Activated T-cell treated with anti-CD3 and anti-CD28 coated beads for 1 hour (primary cell): ENCODE data around the gene OR2C3.
"Not testable (repeated sequence)": the region's sequence is repeated elsewhere in the genome, so short reads cannot be mapped to it uniquely, and the experiment has no call there.

Experiments
- DNase-seq: peaks from one replicate; pipeline ENCODE4 v3.0.0-alpha.2; 2020; ENCODE audit warnings: low read depth

OR2C3 gene

DNA sequence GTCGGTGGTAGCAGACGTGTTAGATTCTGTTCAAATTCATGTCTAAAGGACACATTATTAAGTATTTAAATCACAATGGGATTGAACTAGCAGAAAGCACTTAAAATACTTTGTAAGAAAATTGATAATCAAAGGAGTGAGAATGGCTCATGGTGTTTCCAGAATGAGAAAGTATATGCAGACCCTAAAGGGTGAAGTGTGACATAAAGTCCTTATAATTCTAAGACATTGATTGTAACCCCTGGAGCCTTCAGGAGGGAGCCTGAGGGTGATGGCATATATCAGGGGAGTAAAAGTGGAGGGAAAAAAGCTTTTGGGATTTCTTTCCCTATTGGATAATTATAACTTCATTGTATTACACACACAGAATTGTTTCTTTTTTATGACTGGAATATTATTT is at the start of gene OR2C3:
Gene OR2C3 (minus strand): TSS at position 101 of the 400 bp plus-strand sequence. CDS start 3,929 bp downstream, outside the sequence.
- DNase-seq: no peak

DNA sequence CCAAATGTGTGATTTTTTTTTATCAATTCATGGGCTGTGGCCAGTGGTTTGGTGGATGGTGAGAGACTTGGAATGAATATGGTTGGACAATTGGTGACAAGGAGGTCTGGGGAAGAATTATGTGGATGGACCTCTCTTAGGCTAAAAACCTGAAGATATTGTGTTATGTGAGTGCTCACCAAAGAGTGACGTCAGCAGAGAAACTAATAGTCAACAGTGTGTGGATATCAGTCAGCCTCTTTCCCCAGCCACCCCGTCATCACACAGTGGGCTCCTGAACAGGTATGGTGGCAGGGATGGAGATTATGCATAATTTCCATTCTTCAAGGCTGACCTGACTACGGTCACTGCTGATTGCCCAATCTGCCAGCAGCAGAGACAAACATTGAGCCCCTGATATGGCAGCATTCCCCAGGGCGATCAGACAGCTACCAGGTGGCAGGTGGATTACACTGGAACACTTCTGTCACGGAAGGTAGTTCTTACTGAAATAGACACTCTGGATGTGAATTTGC is 42.8 kb upstream of the OR2C3 start:
- DNase-seq: no peak

DNA sequence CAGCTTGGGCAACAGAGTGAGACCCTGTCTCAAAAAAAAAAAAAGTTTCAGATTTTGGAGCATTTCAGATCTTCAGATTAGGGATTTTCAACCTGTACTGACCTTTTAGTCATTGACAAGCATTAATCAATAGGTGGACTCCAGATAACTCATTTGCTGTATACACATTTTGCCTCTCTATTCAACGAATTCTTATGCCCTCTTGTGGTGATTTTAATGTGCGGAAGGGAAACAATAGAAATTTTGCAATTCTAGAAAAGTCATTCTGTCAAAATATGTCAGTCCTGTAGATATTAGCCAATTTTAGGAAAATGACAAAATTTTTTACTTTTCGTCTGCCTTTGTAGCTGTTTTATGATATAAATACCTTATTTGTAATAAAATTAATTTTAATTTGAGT is 40.3 kb upstream of the OR2C3 start:
- DNase-seq: no peak

DNA sequence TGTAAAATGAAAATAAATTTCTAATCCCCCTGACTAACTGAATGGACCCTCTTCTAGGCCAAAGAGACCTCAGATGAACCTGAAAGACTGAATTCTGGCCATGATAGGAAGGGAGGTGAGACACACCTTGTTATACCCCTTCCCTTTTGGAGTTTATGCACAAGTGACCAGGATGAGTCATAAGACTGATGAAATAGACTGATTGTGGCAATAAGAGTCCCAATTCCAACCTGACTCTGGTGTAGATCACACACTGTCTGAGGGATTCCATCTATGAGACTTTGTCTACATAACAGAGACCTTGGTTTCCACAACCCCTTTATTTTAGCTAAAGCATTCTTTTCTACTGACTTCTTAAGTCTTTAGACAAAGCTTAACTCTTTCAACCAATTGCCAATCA is 38.4 kb upstream of the OR2C3 start:
- DNase-seq: no peak

DNA sequence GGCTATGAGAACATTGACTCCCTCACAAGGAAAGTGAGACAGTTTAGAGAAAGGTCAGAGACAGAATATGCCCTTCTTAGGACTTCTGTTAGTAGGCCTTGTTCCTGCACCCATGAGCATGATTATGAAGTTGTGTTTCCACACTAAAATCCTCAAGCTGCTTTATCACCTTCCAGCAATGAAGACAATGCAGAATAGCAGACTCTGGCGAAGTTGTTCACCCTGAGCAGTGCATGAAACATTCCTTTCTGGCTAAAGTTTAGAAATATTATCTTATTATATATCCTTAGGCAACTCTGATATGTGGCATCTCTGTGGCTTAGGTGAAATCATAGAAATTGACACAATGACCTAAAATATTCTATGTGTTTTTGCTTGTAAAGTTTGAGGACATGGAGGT is 38.0 kb upstream of the OR2C3 start:
- DNase-seq: no peak

DNA sequence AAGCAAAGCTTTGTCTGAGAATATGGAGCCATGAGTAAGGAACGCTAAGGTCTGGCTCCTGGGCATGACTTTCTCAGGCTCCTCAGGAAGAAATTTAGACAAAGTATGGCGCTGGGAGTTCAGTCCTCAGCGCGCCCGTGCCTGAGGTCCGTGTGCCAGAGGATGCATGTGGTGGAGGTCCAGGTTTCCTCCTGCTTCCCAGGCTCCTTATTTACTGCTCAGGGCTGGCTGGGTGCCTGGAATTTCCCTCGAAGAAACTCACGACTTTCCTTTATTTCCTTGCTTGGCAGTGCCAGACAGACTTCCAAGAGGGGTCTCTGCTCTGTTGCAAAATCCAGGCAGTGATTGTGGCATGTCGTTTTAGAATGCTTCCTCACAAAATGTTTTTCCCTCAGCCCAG is 26.0 kb upstream of the OR2C3 start:
- DNase-seq: no peak

DNA sequence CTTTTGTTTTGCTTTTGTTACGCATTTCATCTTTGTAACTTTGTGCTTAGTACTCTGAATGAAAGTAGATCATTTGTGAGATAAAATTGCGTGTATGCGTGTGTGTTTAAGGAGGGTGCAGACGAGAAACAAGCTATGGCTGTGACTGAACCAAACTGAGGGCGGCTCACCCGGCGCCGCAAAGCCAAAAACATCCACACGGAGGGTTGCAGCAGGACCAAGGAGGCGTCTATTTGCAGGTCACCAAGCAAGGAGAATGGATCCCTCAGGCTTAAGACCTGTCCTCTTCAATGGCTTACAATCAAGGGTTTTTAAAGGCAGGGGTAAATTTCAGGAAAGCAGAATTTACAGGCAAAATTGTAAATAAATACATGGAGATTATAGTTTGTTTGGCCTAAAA is 25.5 kb upstream of the OR2C3 start:
- no peak for DNase-seq

DNA sequence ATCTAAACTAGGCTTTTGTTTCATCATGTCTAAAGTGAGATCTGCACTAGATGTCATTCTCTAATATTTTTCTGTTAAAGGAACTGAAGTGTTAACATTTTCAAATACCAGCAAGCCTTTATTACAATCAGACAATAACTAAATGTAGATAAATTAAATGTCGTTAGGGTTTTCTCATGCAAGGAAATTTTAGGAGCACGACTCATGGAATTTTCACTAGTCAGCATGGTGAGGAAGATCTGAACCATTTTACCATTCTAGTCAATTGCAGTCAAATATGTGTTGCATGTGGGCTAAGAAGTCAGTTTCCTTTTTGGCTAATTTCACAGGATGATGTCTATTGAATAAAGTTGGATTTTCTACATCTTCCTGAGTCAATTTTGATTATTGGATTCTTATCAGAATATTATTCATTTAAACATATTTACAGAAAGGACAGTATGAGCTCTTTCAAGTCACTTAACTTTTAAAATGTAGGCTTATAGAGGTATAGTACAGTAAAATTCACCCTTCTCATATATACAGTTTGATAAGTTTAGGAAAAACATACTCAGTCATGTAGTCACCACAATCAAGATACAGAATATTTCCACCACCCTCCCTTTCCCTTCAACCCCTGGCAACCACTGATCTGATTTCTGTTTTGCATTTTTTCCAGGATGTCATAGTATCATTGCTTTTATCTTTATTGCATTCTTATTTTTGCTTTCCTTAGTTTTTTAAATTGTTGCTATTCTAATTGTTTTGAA is 21.9 kb upstream of the OR2C3 start:
- DNase-seq: no peak

DNA sequence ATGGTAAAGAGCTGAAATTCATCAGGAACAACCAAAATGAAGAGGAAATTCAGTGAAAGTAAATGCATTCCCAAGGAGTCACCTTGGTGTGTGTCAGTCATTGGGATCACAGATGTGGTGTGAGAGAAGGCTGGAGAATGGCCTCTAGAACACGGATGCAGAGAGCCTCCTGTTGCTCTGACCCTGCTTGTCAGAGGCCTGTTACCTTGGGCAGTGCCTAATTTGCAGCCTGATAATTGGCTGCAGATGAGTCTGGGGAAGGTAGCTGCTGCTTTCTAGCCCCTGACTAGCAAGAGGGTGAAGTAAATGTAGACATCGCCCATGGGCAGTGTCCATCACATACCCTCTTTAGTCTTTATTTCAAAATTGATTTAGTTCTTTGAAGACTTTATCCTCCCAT is 16.0 kb upstream of the OR2C3 start:
- no peak for DNase-seq

DNA sequence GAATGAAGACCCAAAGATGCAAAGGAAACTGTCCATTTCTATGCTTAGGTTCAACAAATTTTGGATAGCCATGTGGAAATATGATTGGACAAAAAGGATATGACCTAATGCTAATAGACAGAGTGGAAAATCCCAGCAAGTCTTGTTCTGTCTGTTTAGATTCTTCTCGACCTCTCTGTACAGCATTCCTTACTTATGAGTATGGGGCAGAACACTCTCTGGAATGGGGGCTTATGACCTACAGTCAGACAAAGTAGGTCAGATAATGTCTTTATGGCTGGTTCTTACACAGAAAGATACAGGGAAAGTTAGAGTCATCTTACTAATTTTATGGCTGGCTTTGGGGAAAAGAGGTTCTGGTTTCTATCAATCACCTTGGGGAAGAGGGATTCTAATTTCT is 15.5 kb upstream of the OR2C3 start:
- DNase-seq: no peak

DNA sequence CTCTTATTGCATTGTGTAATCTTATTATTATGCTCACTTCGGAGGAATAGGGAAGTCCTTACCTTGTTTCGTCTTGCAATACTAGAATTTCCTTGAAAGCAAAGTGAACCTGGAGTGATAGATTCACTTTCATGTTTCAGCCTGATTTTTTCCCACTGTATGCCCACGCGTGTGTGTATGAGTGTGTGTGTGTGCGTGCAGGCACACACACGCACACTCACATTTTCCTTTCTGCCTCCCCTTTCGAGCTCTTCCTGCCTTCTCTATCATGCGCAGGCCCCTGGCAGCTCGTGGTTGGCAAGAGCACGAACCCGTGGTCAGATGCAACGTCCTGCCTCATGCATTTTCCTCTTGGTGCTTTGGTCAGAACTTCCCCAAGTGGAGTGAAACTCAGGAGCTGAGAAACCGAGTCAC is 12.5 kb upstream of the OR2C3 start, which contains the start of gene GCSAML:
Gene GCSAML (plus strand): TSS at position 366 of the 414 bp plus-strand sequence. CDS start 58 bp downstream, outside the sequence.
- DNase-seq: no peak

DNA sequence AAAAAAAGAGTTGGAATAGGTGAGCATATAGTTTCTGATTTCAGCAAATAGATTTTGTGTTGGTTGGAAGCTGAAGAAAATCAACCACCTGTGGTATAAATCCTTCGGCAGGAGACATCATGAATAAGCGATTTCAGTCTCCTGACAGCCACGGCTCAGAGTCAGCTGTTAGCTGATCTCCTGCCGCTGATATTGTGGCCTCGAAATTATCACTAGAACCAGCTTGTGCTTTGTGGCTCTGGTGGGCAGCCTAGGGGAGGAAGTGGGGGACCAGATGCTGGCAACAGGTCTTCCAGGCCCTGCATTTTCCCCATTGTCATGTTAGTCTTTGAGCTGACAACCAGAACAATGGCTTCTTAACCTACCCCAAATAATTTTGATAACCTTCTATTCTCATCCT is 11.9 kb upstream of the OR2C3 start:
- DNase-seq: no peak

DNA sequence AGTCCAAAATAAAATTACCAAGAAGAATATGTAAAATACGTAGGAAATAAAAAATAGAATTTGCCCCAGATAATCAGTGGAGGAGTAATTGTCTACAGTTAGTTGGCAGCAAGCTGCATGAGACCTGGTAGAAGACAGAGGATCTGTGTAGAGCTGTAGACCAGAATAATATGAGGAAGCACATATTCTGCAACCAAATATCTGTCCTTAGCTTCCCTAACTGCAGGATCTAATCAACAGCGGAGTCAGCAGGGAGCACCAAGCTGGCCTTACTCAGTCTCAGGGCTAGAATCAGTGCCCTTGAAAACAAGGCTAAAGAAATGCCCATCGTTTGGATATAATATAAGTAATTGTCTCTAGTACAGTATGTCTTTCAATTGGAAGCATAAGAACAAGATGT is 6.6 kb upstream of the OR2C3 start:
- no peak for DNase-seq

DNA sequence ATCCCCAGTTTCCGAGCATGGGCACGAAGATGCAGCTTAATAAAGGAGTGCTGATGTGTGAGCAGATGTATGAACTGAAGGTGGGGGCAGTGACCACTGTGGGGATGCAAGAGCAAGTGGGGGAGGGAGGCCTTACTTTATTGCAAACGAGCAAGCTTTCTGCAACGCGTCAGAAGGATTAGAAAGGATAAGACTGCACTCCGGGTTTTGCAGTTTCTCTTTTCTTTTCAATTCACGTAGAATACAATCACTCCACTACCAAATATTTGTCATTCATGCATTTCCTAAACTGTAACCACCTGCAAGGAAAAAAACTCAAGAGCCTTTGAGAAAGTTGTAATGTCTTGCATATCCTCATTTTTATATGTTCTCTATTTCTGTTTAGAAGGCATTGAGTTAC is 4.3 kb upstream of the OR2C3 start:
- DNase-seq: no peak

DNA sequence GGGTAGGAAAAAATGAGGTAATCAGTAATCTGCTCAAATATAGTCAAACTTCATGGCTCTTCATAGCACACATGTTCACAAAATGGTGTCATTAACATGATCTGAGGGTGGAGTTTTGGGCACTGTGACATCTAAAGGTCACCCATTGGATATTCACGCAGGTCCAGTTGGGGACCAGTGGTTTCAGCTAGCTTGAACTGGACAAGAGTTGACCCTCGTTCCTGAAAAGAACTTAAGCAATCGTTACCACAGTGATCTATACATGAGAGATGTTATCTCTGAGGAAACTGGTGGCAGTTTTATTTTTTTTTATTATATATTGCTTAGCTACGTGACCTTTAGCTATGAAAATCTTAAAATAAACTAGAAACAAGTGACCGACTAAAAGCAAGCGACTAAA is 3.0 kb upstream of the OR2C3 start:
- DNase-seq: no peak

DNA sequence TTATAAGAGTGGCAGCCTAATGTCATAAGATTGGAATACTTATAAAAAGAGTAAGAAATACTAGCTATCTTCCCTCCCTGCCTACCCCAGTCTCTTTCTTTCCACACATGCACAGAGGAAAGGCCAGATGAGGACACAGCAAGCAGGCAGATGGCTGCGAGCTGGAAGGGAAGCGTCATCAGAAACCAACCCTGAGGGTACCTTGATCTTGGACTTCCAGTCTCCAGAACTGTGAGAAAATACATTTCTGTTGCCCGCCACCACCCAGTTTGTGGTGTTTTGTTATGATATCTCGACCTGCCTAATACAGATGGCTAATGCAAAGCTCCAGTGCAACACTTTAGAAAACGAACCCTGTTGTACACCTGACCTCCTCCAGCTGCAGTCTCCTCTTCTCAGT is 2.3 kb upstream of the OR2C3 start:
- no peak for DNase-seq

DNA sequence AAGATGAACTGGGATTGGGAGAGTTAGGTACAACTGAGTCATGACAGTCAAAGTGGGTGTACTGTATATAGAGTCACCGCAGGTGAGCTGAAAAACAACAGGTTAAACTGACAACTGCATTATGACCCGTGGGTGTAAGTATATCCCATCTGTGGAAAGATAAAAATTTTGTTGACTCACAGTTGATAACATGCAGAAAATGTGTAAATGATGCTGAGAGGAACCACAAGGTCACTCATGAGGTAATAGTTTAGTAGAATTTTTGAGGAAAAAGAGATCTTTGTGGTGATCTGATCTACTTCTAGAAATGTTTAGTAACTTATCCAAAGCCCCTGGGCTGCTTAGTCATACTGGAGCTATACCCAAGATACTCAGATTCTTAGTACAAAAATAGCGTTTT is 838 bp downstream of the OR2C3 start:
- no peak for DNase-seq

DNA sequence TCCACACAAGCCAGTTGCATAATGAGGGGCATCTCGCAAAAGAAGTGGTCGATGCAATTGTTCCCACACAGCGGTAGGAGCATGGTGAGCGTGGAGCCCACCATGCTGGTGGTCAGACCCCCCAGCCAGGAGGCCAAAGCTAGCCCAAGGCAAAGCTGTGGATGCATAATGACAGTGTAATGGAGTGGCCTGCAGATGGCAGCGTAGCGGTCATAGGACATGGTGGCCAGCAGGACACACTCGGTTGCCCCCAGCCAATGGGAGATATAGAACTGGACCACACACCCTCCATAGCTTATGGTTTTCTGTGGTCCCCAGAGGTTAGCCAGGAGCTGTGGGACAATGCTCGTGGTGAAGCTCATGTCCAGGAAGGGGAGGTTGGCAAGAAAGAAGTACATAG is 4.3 kb downstream of the OR2C3 start:
- DNase-seq: no peak

DNA sequence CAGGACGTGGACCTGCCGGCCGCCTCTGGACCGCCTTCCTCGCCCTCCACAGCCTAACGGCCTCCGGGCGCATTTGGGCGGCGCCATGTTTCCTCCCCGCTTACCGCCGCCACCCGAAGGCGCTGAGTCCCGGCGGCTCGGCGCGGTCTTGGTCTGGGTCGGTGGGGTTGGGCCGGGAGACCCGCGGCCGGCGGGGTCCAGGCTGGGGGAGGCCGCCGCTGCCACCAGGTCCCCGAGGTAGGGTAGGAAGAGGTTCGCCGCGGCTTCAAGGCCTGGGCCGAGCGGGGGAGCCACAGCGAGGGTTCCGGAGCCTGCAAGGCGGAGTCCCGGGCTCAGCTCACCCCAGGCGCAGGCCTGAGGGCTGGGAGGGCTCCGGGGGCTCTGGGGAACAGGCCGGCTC is 5.5 kb downstream of the OR2C3 start:
- no peak for DNase-seq

DNA sequence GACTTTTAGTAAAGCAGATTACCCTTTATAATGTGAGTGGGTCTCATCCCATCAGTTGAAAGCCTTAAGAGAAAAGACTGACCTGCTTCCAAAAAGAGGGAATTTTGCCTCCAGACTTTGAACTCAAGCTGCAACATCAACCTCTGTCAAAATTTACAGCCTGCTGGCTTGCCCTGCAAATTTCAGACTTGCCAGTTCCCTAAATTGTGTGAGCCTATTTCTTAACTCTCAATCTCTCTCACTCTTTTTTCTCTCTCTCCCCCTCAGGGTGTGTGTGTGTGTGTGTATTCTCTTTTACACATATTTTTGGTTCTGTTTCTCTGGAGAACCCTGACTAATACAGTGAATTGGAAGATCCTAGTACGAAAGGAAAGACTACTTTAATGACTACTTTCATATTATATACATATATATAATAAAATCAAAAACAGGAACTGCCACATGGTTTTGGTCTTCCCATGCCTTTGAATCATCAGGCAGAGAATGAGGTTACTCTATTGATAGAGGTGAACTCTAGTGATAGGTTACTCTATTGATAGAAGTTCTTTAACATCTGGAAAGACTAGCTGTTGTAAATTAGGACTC is 6.4 kb downstream of the OR2C3 start:
- no peak for DNase-seq

DNA sequence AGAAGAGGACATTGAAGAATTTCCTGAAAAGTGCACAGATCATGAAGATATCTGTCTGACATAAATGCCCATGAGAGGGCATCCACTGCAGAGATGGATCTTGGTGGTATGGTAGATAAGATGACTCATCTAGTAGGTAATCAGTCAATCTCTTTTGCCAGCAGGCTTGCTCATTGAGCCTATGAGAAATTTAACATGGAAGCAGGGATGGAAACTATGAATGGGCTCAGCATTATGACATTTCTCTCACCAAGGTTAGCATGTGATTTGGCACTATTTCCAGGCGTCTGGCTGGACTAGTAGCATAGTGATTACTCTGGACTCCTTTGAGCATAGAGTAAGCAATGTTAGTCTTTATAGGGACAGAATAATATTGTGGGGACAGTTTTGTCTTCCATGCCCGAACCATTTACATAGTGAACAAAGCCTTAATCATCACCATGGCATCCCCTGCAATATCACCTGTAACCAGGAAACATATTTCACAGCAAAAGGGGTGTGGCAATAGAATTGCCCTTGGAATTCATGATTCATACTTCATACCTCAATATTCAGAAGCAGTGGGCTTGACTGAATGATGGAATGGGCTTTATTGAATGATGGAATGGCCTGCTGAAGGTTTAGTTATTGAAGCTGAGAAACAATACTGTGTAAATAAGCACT is 7.3 kb downstream of the OR2C3 start:
- no peak for DNase-seq

DNA sequence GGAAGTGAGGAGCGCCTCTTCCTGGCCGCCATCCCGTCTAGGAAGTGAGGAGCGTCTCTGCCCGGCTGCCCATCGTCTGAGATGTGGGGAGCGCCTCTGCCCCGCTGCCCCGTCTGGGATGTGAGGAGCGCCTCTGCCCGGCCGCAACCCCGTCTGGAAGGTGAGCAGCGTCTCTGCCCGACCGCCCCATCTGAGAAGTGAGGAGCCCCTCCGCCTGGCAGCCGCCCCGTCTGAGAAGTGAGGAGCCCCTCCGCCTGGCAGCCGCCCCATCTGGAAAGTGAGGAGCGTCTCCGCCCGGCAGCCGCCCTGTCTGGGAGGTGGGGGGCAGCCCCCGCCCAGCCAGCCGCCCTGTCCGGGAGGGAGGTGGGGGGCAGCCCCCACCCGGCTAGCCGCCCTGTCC is 14.4 kb downstream of the OR2C3 start:
- not testable (repeated sequence) for DNase-seq

DNA sequence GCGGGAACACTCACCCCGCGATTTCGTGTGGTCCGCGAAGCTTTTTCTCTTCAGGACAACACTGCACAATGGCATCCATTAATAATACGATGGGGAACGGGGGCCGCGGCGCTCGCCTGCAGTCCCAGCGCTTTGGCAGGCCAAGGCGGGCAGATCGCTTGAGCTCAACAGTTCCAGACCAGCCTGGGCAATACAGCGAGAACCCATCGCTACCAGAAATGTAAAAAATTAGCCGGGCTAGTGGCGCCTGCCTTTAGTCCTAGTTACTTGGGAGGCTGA is 17.7 kb downstream of the OR2C3 start:
- DNase-seq: no peak
